ENCODE data around the gene DOC2A.

DNA sequence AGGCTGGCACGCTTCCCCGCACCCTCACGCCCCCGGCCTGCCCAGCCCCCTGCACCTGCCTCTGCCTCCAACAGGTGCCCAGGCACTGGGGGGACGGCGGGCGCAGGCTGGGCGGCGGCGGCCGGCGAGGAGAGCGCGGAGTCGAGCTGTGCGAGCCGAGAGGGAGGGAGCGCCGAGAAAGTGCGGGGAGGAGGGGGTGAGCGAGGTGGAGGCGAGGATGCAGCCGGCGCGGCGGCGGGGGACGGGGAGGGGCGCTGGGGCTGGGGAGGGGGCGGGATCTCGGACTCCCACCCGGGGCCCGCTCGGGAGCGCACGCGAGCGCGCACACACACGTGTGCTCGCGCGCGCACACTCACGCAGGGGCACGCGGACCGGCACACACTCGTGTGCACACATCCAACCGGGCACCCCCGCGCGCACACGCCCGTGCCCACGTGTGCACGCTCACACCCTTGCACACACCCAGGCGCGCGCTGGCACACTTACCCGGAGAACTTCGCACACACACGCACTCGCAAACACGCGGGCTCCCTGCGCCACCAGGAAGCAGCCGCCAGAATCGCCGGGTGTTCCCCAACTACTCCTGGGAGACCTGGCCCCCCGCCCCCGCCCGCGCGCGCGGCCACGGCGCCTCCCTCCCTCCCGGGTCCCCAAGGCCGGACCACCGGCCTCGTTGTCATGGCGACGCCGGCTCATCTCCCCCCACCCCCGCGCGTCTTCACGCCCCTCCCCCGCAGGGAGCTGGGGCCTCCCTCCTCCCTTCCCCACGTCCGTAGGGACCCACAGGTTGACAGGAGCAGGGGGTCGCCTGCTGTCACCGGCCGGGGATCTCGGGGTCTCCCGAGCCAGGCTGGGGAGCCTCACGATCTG lies at the start of gene DOC2A:
- no peak for TF ChIP-seq JUN (IDR thresholded peaks at IDR 0.05; ENCODE audit: borderline replicate concordance, insufficient read depth, insufficient read length, low read depth)
- no peak for TF ChIP-seq POLR2AphosphoS5 (IDR thresholded peaks at IDR 0.05; ENCODE audit: insufficient read depth, low read depth, low read length)
- TF ChIP-seq, protein P1, sequence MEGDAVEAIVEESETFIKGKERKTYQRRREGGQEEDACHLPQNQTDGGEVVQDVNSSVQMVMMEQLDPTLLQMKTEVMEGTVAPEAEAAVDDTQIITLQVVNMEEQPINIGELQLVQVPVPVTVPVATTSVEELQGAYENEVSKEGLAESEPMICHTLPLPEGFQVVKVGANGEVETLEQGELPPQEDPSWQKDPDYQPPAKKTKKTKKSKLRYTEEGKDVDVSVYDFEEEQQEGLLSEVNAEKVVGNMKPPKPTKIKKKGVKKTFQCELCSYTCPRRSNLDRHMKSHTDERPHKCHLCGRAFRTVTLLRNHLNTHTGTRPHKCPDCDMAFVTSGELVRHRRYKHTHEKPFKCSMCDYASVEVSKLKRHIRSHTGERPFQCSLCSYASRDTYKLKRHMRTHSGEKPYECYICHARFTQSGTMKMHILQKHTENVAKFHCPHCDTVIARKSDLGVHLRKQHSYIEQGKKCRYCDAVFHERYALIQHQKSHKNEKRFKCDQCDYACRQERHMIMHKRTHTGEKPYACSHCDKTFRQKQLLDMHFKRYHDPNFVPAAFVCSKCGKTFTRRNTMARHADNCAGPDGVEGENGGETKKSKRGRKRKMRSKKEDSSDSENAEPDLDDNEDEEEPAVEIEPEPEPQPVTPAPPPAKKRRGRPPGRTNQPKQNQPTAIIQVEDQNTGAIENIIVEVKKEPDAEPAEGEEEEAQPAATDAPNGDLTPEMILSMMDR (IDR thresholded peaks at IDR 0.05; ENCODE audit: extremely low read depth in 1 of 2, insufficient read depth in 1 of 2, low read depth in 1 of 2, low read length in 2 of 2), result no peak
- TF ChIP-seq, protein P2, sequence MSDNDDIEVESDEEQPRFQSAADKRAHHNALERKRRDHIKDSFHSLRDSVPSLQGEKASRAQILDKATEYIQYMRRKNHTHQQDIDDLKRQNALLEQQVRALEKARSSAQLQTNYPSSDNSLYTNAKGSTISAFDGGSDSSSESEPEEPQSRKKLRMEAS (IDR thresholded peaks at IDR 0.05; ENCODE audit: insufficient read depth, insufficient read length), result no peak
- no peak for TF ChIP-seq EZH2 (IDR thresholded peaks at IDR 0.05; ENCODE audit: borderline replicate concordance, low read depth, low read length, severe bottlenecking)
- TF ChIP-seq POLR2A (IDR thresholded peaks at IDR 0.05; ENCODE audit: low read depth, low read length), result no peak
- no peak for TF ChIP-seq GATA2 (IDR thresholded peaks at IDR 0.05; ENCODE audit: insufficient read depth, insufficient read length, low read depth, low read length)
- no peak for TF ChIP-seq MYC (IDR thresholded peaks at IDR 0.05; ENCODE audit: low read depth, low read length)
- no peak for TF ChIP-seq FOS (IDR thresholded peaks at IDR 0.05; ENCODE audit: borderline replicate concordance, insufficient read depth, low read length)

Measured in endothelial cell of umbilical vein (primary cell).